ENCODE data around the gene NISCH.

The NISCH gene

GRCh38 chr3:52471371-52472238 lies 16.2 kb downstream of the NISCH start:
- DNase-seq (ENCODE audit: low read depth in 2 of 2): no peak

- no peak for DNase-seq (ENCODE audit: low read depth in 2 of 2)
Observed at GRCh38 chr3:52472239-52473000, 17.0 kb downstream of the NISCH start.

- no peak for DNase-seq (ENCODE audit: low read depth in 2 of 2)
Observed at GRCh38 chr3:52473026-52473425, 17.6 kb downstream of the NISCH start.

- DNase-seq (ENCODE audit: low read depth in 2 of 2): no peak
Observed at GRCh38 chr3:52477076-52477795, 21.8 kb downstream of the NISCH start.

GRCh38 chr3:52477796-52478095 lies 22.3 kb downstream of the NISCH start:
- no peak for DNase-seq (ENCODE audit: low read depth in 2 of 2)

- DNase-seq (ENCODE audit: low read depth in 2 of 2): no peak
Observed at GRCh38 chr3:52479037-52479876, 23.9 kb downstream of the NISCH start.

GRCh38 chr3:52479877-52480575 lies 24.6 kb downstream of the NISCH start:
- no peak for DNase-seq (ENCODE audit: low read depth in 2 of 2)

- no peak for DNase-seq (ENCODE audit: low read depth in 2 of 2)
Observed at GRCh38 chr3:52480768-52481715, 25.6 kb downstream of the NISCH start.

- DNase-seq (ENCODE audit: low read depth in 2 of 2): no peak
Observed at GRCh38 chr3:52481819-52482521, 26.6 kb downstream of the NISCH start.

- no peak for DNase-seq (ENCODE audit: low read depth in 2 of 2)
Observed at GRCh38 chr3:52483081-52483480, 27.7 kb downstream of the NISCH start.

GRCh38 chr3:52483577-52484381 lies 28.4 kb downstream of the NISCH start:
- DNase-seq (ENCODE audit: low read depth in 2 of 2): no peak

GRCh38 chr3:52484680-52485461 lies 29.5 kb downstream of the NISCH start:
- no peak for DNase-seq (ENCODE audit: low read depth in 2 of 2)

- DNase-seq (ENCODE audit: low read depth in 2 of 2): no peak
Observed at GRCh38 chr3:52487050-52487787, 31.8 kb downstream of the NISCH start.

- DNase-seq (ENCODE audit: low read depth in 2 of 2): no peak
Observed at GRCh38 chr3:52487788-52488691, 32.6 kb downstream of the NISCH start.

GRCh38 chr3:52488746-52489145 lies 33.3 kb downstream of the NISCH start:
- no peak for DNase-seq (ENCODE audit: low read depth in 2 of 2)

GRCh38 chr3:52489453-52489852 lies 34.0 kb downstream of the NISCH start:
- DNase-seq (ENCODE audit: low read depth in 2 of 2): no peak

All from activated CD8-positive, alpha-beta memory T cell treated with anti-CD3 and anti-CD28 coated beads for 4 hours (primary cell).